NCI-H2227 (cell line): ENCODE data around the gene KIF2C.
A peak's percentile ranks its signal among the peaks of the same experiment; 100 is the strongest.
"Not testable (repeated sequence)": the region's sequence is repeated elsewhere in the genome, so short reads cannot be mapped to it uniquely, and the experiment has no call there.

Source experiments
- DNase-seq: peaks from one replicate; lab custom pipeline; 2025; ENCODE audit not compliant: unreplicated experiment; lab: John Stamatoyannopoulos, UW

KIF2C gene

GRCh38 chr1:44739307-44740178 is at the start of gene KIF2C:
Gene KIF2C (plus strand): TSS chr1:44739837. CDS start chr1:44739933, 96 bp downstream.
- DNase-seq: peak; percentile 99

- no peak for DNase-seq
Observed at GRCh38 chr1:44693159-44693558, 46.5 kb upstream of the KIF2C start.

DNA sequence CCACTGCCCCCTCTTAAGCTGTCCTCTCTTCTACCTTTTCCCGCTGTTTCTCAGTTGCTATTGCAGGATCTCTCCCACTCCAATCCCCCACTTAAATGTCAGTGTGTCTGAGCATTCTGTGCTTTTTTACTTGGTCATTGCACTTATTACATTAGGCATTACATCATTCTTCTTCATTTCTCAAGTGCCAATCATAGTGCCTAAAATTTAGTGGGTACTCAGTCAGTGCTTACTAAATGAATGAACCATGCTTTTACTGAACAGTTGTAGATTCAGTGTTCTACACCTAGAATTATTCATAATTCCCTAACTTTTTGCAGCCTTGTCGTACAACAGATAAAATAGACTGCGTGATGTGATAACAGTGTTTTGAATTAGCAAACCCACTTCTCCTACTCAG is 45.7 kb upstream of the KIF2C start:
- DNase-seq: no peak

DNA sequence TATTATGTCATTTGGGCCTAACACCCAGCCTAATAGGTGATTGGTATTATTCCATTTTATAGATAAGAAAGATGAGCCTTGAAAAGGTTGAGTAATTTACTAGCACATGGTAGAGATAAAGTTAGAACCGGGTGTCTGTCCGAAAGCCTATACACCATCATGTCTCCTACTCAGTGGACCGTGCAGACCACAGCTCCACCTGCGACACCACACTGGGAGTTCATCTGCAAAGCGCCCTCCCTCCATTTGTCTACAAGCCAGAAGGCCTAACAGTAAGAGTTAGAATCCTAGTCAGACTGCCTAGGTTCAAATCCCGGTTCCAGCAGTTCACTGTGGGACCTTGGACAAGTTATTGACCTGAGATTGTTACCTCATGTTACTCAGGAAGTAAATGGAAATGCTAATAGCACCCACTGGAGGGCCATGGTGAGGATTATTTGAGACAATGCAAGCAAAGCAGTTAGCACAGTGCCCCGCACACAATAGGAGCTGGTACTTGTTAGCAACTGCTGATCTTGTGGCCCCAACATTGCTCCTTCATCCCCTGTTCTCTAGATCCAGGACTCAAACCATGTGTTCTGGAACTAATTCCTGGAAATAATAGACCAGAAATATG is 44.7 kb upstream of the KIF2C start:
- no peak for DNase-seq

GRCh38 chr1:44695671-44696070 is 44.0 kb upstream of the KIF2C start:
- no peak for DNase-seq

- peak; percentile 53 for DNase-seq
Observed at GRCh38 chr1:44696101-44696500, 43.5 kb upstream of the KIF2C start.

GRCh38 chr1:44696789-44697345 is 42.8 kb upstream of the KIF2C start:
- DNase-seq: no peak

DNA sequence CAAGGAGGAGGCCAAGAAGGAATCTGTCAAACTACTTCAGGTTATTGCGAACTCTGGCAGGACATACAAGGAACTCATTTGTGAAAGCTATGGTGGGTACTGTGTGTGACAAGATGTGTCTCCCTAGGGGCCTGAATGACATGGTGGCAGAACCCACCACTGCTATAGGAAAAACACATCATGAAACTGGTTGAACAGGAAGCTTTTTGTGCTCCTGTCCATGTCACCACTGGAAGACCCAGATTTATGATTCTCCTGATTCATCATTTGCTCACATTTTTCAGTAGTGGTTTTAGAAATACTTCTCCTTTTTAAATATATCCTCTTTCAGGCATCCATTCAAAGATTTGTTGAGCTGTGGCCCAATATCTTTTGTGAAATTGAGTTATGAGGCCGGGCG is 41.5 kb upstream of the KIF2C start:
- DNase-seq: no peak

- DNase-seq: not testable (repeated sequence)
Observed at GRCh38 chr1:44699375-44699774, 40.3 kb upstream of the KIF2C start.

GRCh38 chr1:44700573-44700972 is 39.1 kb upstream of the KIF2C start:
- DNase-seq: no peak

GRCh38 chr1:44701141-44701573 is 38.5 kb upstream of the KIF2C start:
- DNase-seq: peak; percentile 16

DNA sequence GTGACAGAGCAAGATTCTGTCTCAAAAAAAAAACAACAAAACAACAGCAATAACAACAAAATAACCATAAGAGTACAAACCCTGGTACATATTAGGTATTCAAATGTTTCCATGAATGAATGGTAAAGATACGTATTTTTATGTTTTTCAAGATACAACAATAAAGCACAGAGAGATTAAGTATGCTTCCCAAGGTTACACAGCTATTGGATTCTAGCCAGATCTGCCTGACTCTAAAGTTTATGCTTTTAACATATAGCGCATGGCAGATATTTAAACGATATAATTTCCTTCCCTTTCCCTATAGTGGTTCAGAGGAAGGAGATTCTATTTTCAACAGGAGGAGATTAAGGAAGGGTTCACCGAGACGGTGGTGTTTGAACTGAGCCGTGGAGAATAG is 34.2 kb upstream of the KIF2C start:
- DNase-seq: no peak

GRCh38 chr1:44705938-44706337 is 33.7 kb upstream of the KIF2C start:
- DNase-seq: no peak

DNA sequence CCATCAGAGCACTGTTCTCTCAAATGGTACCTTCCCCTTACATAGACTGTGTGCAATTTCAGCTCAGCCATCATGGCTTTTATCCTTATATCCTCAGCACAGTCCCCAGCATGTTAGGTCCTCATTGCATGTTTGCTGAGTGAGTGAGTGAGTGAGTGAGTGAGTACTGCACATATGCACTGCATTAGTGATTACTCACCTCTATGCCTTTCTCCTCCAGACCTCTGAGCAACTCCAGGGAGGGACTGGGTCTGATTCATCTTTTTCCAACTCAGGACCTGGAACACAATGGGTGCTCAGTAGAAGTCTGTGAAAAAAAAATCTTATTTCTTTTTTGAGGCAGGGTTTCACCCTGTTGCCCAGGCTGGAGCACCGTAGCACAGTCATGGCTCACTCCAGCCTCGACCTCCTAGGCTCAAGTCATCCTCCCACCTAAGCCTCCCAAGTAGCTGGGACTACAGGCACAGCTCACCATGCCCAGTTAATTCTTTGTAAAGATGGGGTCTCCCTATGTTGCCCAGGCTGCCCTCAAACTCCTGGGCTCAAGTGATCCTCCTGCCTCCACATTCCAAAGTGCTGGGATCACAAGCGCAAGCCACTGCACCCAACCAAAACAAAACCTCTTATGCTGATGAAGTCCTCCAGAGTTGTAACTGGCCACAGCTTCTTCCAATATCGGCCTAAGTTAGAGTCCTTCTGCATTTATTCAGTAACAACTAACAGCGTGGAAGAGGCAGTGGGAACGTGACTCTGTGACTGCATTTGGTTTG is 32.3 kb upstream of the KIF2C start:
- no peak for DNase-seq

GRCh38 chr1:44707959-44708831 is 31.4 kb upstream of the KIF2C start:
- no peak for DNase-seq

DNA sequence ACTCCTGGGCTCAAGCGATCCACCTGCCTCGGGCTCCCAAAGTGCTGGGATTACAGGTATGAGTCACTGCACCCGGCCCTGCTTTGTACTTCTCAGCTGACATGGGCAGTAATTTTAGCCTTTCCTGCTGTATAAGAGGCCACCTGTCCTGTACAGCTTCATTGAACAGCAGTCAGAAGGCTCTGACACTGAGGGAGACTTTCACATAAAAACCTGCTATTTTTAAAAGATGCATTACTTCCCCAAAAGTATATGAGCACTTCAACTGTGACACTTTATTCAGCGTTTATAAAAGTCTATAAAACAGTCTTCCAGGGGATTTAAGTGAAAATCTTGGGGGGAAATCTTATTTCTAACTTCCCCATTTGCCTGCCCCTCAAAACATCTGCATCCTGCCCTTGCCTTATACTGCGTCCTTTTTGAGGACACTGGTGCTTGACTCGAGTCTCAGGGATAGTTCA is 26.3 kb upstream of the KIF2C start:
- DNase-seq: peak; percentile 10

DNA sequence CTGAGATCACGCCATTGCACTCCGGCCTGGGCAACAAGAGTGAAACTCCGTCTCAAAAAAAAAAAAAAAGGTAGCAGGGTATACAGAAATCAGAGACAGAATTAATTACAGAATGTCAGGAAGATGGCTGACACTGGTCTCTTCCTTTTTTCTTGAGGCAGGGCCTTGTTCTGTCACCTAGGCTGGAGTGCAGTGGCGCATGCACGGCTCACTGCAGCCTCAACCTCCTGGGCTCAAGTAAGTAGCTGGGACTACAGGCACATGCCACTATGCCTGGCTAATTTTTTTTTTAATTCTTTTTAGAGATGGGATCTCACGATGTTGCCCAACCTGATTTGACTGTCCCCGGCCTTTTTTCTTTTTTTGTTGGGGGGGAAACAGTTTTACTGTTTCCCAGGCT is 25.1 kb upstream of the KIF2C start:
- DNase-seq: no peak

- peak; percentile 89 for DNase-seq
Observed at GRCh38 chr1:44714944-44715571, 24.6 kb upstream of the KIF2C start.

DNA sequence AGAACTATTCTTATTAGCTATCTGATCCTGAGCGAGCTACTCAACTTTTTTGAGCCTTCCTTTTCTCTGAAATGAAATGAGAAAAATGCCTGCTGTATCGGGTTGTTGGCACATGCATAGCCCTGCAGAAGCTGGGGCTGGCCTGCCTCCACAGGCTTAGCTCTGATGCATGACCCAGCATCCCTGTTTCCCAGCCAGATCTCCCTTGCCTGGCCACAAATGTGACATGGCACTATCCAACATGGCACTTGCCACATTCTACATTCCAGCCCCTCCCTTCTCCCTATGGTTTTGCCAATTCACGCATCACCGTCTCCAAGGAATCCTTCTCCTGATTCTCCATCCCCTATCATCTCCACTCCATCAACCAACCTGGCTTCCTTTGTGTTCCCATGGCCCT is 22.5 kb upstream of the KIF2C start:
- DNase-seq: no peak

- DNase-seq: no peak
Observed at GRCh38 chr1:44717653-44718052, 22.0 kb upstream of the KIF2C start.
